HG03469 (cell line): Measurements from ENCODE around the gene CDH23.

Experiments used
- ATAC-seq: cut with Tn5 transposase; IDR thresholded peaks from one replicate; pipeline ENCODE4 v1.9.1; 2021; ENCODE audit warnings: mild to moderate bottlenecking, moderate library complexity, moderate number of reproducible peaks; ENCODE audit not compliant: unreplicated experiment

The CDH23 gene

GRCh38 chr10:71615538-71616329 is 219.0 kb downstream of the CDH23 start:
- ATAC-seq: no peak

GRCh38 chr10:71616817-71617654 is 220.3 kb downstream of the CDH23 start:
- no peak for ATAC-seq

- no peak for ATAC-seq
These were observed 221.5 kb downstream of the CDH23 start for GRCh38 chr10:71618176-71618575.

GRCh38 chr10:71618598-71618997 is 221.9 kb downstream of the CDH23 start:
- ATAC-seq: no peak

- no peak for ATAC-seq
These were observed 223.9 kb downstream of the CDH23 start for GRCh38 chr10:71620642-71621041.

GRCh38 chr10:71621231-71622153 is 224.8 kb downstream of the CDH23 start:
- no peak for ATAC-seq

- no peak for ATAC-seq
These were observed 225.4 kb downstream of the CDH23 start for GRCh38 chr10:71622154-71622526.

- ATAC-seq: no peak
These were observed 225.9 kb downstream of the CDH23 start for GRCh38 chr10:71622616-71623015.

GRCh38 chr10:71623098-71623985 is 226.6 kb downstream of the CDH23 start:
- ATAC-seq: no peak

GRCh38 chr10:71623986-71624291 is 227.2 kb downstream of the CDH23 start:
- ATAC-seq: no peak

- ATAC-seq: no peak
These were observed 228.9 kb downstream of the CDH23 start for GRCh38 chr10:71625445-71626175.

- ATAC-seq: no peak
These were observed 230.7 kb downstream of the CDH23 start for GRCh38 chr10:71627230-71627939.

GRCh38 chr10:71627956-71628355 is 231.2 kb downstream of the CDH23 start:
- no peak for ATAC-seq

- no peak for ATAC-seq
These were observed 232.4 kb downstream of the CDH23 start for GRCh38 chr10:71629131-71629530.

GRCh38 chr10:71630168-71630567 is 233.4 kb downstream of the CDH23 start:
- no peak for ATAC-seq

- ATAC-seq: no peak
These were observed 234.5 kb downstream of the CDH23 start for GRCh38 chr10:71631007-71631861.

- ATAC-seq: no peak
These were observed 235.6 kb downstream of the CDH23 start for GRCh38 chr10:71632200-71632820.
